ENCODE results near the gene DPCD. TPM values are rescaled to one million over a fixed set of nuclear protein-coding genes. Genes with fewer than 3 reads are reported as not detected.

DPCD gene
- total RNA-seq, 2 donors from 2014 or later, result 32.0 to 40.3 TPM

- Histone ChIP-seq H3K27me3 (peaks cover 0 to 10% of the 10 kb centered on the region in 2 donors), H3K36me3 (no peaks in the 10 kb centered on the region), H3K4me1 (peaks cover 0 to 18% of the 10 kb centered on the region in 2 donors), H3K4me3 (no peak overlapping the region), H3K9me3 (peaks cover 0 to 13% of the 10 kb centered on the region in 2 donors), H3K27ac (no peak overlapping the region)
- no peak for DNase-seq (ENCODE audit: low spot score)
- TF ChIP-seq CTCF (IDR thresholded peaks at IDR 0.05), result no peak
Observed at GRCh38 chr10:101572785-101573184, 15.3 kb upstream of the DPCD start.

GRCh38 chr10:101573885-101574753, 14.0 kb upstream of the DPCD start:
- peaks cover 4% of the 10 kb centered on the region for H3K36me3 ChIP-seq
- no peak overlapping the region for H3K4me3 ChIP-seq
- TF ChIP-seq CTCF (IDR thresholded peaks at IDR 0.05), result no peak

GRCh38 chr10:101575091-101575490, 13.0 kb upstream of the DPCD start:
- H3K27ac ChIP-seq, result no peak overlapping the region
- TF ChIP-seq CTCF (IDR thresholded peaks at IDR 0.05), result no peak
- peaks cover 0 to 10% of the 10 kb centered on the region in 2 donors for H3K4me1 ChIP-seq
- H3K9me3 ChIP-seq, result peaks cover 0 to 13% of the 10 kb centered on the region in 2 donors
- H3K4me3 ChIP-seq, result no peak overlapping the region
- no peak for DNase-seq (ENCODE audit: low spot score)
- H3K27me3 ChIP-seq, result no peaks in the 10 kb centered on the region
- peaks cover 14% of the 10 kb centered on the region for H3K36me3 ChIP-seq

More at GRCh38 chr10:101573885-101574753, 14.0 kb upstream of the DPCD start:
- DNase-seq (ENCODE audit: low spot score), result no peak
- H3K27ac ChIP-seq, result no peak overlapping the region
- H3K27me3 ChIP-seq, result peaks cover 0 to 6% of the 10 kb centered on the region in 2 donors
- H3K9me3 ChIP-seq, result peaks cover 0 to 13% of the 10 kb centered on the region in 2 donors
- peaks cover 0 to 18% of the 10 kb centered on the region in 2 donors for H3K4me1 ChIP-seq

- Histone ChIP-seq H3K36me3 (peaks cover 18% of the 10 kb centered on the region), H3K4me3 (no peak overlapping the region), H3K4me1 (peaks cover 0 to 3% of the 10 kb centered on the region in 2 donors), H3K27me3 (no peaks in the 10 kb centered on the region), H3K27ac (no peak overlapping the region), H3K9me3 (peaks cover 0 to 13% of the 10 kb centered on the region in 2 donors)
- no peak for DNase-seq (ENCODE audit: low spot score)
- TF ChIP-seq CTCF (IDR thresholded peaks at IDR 0.05), result no peak
Observed at GRCh38 chr10:101575580-101576210, 12.4 kb upstream of the DPCD start.

GRCh38 chr10:101576211-101576863, 11.8 kb upstream of the DPCD start:
- Histone ChIP-seq H3K27ac (no peak overlapping the region), H3K9me3 (peaks cover 0 to 13% of the 10 kb centered on the region in 2 donors), H3K4me3 (no peak overlapping the region), H3K27me3 (no peaks in the 10 kb centered on the region), H3K4me1 (no peaks in the 10 kb centered on the region), H3K36me3 (peaks cover 18% of the 10 kb centered on the region)
- no peak for TF ChIP-seq CTCF (IDR thresholded peaks at IDR 0.05)
- DNase-seq (ENCODE audit: low spot score), result no peak

Data from right atrium auricular region (tissue), 2 donors.